NCI-H524 (cell line): ENCODE results near the gene TWIST2.

Experiments used
- DNase-seq, 2 experiments: peaks; one replicate each; lab custom pipeline; 2025; lab: John Stamatoyannopoulos, UW

The TWIST2 gene

DNA sequence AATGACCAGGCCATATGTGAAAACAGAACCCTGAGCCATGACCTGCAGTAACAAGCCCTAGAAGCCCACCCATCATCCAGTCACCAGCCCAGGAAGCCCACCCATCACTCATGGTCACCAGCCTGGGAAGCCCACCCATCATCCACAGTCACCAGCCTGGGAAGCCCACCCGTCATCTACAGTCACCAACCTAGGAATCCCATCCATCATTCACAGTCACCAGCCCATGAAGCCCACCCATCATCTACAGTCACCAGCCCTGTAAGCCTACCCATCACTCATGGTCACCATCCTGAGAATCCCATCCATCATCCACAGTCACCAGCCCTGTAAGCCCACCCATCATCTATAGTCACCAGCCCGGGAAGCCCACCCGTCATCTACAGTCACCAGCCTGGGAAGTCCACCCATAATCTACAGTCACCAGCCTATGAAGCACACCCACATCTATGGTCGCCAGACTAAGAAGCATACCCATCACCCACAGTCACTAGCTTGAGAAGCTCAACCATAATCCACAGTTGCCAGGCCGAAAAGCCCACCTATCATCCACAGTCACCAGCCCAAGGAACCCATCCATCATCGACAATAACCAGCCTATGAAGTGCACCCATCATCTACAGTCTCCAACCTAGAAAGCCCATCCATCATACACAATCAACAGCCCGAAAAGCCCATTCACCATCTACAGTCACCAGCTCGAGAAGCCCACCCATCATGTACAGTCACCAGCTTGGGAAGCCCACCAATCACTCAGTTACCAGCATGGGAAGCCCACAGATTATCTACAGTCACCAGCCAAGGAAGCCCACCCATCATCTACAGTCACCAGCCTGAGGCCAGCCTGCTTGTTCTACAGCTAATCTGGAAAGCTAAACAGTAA lies 91.9 kb downstream of the TWIST2 start:
- no peak for DNase-seq

DNA sequence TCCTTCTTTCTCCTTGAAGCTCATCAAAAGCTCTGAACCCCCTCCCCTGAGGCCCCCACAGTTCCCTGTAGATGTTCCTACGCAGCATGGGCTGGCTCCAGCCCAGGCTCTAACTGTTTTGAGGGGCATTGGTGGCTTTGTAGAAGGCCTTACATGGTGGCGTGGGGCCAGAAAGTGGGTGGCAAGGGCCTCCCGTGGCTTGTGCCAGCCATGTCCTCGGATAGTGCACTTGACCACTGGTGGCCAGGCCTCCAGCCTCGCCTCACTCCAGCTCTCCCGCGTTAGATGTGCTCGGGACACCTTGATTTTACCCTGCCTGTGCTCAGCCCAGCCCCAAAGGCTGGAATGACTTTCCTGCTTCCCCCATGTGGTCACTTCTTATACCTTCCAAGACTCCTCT lies 92.9 kb downstream of the TWIST2 start:
- DNase-seq, result no peak

DNA sequence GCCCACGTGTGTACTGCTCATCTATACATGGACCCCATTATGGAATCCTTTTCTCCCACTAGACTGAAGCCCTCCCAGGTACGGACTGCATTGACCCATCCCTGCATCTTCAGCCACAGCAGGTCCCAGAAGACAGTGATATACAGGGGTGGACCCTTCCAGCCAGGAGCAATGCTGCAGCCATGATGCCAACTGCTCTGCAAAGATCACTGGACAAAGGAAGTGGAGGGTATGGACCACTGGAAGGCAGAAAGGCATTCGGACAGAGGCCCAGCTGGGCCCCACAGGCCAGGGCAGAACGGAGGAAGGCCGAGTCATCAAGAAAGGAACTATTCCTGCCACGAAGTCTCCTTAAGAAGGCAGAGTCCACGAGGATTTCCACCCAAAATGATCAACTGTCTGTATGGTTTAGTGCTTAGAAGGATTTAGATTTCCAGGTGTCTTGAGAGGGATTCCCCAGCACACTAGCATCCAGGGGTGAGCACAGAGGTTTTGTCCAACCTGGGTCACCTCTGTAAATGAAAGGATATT lies 93.4 kb downstream of the TWIST2 start:
- DNase-seq, result no peak

DNA sequence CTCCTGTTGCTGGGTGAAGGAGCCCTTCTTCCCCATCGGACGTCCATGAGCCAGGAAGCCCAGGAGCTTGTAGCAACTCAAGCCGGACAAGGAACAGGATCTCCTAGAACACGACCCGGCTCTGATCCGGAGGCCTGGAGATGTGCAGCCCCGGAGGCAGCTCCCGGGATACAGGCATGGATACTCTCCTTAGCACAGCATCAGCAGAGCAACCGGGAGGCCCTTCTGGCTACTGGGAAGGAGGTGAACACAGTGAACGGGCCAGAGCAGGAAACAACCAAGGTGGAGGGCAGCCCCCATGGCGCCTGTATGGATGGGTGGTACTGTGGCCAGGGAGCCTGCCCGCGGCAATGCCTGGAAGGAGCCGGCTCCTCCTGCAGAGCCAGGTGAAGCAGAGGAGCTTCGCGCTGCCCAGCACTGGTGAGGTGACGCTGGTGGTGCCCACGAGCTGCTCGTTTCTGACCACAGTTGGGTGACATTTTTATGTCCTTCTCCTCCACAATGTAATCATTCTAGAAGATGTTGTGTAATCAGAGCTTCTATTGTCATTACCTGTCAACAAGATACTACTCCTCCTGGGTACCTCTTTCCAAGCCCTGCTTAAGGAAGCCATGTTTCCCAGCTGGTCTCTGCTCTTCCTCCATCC lies 94.3 kb downstream of the TWIST2 start:
- DNase-seq, result no peak

DNA sequence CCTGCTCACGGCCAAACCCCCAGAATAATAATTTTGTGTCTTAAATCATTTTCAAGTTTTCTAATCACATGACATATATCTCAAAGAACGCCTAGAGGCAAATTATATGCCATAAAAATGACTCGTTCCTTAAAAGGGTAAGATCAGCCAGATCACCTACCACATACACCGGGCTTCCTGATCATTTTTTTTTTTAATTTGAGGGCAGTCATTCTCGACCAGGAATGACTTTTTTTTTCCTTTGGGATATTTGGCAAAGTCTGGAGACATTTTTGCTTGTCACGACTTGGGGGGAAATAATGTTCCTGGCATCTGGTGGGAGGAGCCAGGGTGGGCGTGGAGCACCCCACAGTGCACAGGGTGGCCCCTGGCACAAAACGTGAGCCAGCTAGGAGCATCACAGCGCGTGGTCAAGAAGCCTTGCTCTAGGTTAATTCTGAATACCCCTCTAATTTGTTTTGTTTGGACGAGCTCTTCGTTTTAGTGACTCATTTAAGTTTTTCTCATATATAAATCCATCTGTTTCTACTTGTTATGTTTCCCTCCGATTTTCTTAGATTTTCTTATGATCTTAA lies 94.9 kb downstream of the TWIST2 start:
- no peak for DNase-seq

DNA sequence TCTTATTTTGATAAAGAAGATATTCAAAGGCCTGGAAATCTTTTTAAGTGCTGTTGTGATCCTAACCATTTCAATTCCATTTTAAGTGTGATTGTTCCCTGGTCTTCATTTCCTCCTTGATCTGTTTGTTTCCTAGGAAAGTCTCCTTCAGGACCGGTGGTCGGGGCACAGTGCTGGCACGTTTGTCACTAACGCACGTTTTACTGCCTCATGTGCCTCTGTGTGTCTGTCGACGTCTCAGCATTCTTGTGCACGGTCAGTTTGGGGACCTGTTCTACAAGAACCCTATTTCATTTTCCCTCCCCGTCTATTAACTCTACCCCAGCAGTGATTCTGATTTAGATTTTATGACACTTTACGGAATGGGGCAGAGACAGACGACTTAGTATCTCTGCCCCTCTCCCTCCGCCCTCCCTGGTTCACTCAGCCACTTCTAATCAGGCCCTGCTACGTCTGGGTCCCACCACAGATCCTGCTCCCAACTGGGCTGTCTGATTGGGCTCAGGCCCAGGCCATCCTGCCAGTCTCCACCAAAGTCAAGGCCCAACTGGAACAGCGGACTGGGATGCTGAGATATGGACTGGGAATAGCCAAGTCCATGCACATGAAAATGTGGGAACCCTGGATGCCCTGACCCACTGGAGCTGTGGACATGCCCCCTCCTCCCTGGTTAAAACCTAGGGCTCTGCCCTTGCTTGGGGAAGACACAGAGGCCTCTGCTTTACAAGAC lies 95.6 kb downstream of the TWIST2 start:
- DNase-seq, result no peak

DNA sequence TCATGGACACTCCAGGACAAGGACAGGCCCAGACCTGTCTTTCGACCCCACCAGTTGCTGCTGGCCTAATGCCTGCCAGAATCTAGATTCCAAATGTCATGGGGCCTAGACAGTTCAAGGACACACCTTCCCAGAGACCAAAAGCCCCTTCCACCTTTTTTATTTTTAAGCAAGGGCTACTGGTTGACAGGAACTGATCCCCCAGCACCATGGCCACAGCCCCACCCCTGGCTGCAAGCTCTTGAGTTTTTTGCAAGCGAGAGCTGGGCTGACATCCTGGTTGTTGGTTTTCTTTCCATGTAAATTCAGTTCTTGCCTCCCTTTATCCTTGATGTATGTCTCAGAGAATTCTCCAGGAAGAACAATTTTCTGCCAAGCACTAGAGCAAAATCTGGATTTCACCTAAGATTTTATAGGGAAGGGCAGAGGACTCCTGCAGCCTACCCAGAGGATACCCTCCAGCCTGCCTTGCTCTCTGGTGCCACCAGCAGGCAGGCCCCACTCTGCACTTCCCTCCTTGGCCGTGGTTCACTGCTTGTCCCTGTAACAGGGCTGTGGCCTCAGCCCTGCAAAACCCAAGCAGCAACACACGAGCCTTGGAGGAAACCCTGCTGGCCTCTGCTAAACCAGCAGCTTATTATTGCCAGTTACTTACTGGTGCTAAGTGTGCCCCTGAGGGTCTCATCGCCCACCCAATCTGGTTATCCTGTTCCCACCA lies 97.7 kb downstream of the TWIST2 start:
- peak in 1 of 2 experiments; percentile 33 for DNase-seq

DNA sequence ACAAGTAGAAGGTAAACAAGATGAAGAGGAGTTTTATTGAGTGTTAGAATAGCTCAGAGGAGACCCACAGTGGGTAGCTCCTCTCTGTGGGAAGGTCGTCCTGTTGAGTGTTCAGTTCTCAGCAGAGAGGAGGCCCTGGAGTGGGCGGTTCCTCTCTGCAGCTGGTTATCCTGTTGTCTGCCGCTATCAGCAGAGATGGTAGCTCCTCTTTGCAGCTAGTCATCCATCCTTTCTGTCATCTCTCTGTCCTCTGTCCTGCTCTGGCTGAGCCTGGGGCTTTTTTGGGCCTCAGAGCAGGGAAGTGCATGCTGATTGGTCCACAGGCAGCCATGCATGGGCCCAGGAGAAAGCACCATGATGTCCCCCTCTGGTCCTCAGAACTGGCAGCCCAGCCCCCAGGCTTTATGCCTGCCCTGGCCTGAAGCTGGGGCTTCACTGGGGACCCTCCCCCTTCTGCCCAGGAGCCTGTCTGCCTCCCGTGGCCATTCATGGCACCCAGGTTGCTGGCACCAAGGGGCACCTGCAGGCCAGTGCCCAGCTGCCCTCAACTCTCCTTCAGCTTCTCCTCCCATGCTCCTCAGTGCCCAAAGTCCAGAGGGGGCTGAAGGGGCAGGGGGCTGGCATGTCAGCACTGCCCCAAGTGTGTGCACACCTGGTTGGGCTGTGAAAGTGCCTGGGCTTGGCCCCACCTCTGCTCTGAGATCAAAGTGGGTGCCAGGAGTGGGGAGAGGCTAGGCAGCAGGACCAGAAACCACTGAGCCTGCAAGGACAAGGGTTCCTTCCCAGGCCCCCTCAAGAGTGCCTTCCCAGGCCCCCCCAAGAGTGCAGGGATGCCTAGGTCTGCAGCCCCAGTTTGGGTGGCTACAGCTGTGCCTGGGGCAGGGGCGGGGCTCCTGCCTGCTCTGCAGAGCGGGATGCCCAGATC lies 98.7 kb downstream of the TWIST2 start:
- DNase-seq, result no peak

DNA sequence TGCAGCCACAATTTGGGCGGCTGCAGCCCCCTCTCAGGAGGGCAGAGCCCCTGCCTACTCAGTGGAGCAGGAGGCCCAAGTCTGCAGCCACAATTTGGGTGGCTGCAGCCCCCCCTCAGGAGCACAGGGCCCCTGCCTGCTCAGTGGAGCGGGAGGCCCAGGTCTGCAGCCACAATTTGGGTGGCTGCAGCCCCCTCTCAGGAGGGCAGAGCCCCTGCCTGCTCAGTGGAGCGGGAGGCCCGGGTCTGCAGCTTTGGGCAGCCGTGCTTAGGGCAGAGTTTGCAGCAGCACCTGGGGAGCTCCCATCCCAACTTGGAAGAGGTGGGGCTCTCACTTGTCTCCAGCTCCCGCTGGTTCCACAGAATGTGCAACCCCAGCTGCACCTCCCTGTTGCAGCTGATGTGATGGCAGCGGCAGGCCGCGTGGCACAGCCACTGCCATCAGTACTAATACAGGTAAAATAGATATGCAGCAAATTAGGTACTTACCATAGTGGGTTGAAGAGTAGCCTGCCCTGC lies 99.4 kb downstream of the TWIST2 start:
- DNase-seq, result no peak

DNA sequence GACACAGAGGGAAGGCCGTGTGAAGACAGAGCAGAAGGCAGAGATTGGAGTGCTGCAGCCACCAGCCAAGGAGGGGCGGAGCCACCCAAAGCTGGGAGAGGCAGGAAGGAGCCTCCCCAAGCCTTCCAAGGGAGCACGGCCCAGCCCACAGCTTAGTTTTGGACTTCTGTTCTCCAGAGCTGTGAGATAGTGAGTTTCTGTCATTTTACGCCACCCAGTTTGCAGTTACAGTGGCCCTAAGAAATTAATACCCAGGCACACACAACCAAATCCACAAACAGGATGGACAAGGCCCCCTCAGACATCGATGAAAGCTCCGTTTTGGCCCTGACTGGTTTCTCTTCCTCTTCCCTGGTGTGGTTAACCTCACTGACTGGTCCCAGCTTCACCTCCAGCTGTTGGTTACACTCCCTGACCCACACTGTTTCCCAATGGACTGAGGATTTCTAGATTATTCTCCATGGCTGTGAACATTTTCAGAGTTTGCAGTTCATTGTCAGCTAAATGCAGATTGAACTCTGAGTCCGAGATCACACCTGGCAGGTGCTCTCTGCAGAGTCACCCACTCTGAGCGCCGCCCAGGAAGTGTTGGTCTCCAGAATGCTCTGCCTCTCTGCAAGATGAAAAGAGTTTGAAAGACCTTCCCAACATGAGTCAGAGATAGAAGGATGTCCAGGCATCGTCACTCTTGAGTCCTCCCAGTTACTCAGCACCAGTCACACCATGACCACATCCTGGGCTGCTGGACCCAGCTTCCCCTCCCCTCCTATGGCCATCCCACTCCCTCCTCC lies 100.2 kb downstream of the TWIST2 start:
- no peak for DNase-seq

DNA sequence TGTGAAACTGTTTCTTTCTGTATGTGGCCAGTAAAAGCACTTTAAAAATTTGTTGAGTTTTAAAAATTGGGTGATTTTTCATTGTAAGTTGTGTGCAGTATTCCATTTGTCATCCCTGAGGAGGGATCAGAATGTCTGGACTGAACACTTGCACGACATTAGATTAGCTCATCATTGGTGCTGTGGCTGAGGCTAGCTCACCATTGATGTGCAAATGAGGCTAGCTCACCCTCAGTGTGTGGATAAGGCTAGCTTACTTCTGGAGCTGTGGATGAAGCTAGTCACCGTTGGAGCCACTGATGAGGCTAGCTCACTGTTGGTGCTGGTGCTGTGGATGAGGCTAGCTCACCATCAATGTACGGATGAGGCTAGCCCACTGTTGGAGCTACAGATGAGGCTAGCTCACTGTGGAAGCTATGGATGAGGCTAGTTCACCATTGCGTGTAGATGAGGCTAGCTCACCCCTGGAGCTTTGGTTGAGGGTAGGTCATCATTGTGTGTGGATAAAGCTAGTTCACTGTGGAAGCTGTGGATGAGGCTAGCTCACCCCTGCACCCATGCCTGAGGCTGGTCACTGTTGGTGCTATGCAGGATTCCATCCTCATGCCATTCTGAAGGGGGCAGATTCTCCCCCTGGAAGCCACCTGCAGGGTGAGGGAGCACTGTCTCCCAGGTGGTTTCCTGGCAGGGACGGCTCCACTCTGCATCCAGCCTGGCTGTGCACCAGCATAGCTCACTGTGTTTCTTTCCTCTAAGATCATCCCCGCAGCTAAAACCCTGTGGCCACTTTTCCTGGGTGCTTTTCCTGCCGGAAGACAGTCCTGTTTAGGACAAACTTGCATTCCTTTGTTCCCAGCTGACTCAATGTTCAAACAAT lies 101.1 kb downstream of the TWIST2 start:
- no peak for DNase-seq

DNA sequence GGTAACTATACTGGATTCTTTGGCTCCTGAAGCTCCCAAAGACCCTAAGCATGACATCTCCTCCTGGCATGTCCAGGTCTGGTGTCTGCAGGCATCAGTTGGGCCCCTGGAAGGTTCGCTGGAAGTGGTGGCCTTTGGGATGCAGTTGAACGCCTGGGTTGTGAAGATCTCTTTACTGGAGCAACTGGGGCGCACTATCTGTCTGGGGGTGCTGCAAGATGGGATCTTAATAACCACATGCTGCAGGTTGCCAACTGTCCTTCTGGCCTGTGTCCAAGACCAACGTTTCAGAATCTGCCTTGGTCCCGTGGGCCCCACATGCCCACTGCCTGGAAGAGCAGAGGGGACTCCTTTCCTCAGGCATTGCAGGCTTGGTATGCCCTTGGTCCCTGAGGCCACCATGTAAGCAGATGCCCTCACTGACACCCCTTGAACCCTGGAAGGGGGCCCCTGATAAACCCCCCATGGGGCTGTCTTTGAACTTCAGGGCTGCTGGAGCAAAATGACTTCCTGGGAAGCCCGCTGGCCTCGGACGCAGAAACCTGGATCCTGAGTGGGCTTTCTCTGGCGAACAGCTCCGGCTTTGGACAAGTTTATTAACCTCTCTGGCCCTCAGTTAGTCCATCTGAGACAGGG lies 101.9 kb downstream of the TWIST2 start:
- no peak for DNase-seq

DNA sequence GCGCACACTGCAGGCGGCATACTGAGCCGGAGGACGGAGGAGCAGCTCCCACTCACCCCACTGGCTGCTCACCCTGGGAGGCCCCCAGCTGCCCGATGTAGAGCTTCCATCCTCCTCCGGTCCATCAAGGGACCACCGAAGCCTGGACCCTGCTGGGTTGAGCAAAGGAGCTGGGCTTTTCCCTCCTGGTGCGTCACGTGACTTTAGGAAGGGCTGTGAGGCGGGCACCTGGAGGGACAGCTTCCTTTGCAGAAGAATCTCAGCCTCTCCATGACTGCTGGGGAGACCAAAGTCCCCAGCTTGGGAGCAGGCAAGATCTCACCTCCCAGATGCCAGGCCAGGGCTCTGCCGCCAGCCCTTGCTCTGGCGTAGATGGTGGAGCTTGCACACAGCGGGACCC lies 102.7 kb downstream of the TWIST2 start:
- no peak for DNase-seq

DNA sequence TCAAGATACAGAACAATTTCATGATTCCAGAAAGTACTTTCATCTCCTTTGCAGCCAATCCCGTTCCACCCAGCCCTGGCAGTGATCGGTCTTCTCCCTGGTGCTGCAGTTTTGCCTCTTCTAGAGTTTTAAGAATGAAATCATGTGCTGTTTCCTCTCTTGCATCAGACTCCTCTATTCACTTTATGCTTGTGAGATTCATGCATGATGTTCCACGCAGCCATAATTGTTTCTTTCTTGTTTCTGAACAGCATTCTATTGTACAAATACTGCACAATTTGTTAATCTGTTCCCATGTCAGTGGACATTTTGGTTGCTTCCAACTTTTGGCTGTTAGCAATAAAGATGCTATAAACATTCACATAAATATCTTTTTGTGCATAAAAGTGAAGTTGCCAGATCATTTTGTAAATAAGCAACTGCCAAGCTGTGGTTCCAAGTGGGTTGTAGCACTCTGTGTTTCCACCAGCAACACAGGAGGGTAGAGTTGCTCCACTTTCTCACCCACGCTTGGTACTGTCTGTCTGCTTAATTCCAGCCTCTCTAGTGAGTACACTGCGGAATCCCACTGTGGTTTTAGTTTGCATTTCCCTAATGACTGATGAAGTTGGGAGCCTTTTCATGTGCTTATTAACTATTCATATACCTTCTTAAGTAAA lies 104.5 kb downstream of the TWIST2 start:
- DNase-seq, result no peak

DNA sequence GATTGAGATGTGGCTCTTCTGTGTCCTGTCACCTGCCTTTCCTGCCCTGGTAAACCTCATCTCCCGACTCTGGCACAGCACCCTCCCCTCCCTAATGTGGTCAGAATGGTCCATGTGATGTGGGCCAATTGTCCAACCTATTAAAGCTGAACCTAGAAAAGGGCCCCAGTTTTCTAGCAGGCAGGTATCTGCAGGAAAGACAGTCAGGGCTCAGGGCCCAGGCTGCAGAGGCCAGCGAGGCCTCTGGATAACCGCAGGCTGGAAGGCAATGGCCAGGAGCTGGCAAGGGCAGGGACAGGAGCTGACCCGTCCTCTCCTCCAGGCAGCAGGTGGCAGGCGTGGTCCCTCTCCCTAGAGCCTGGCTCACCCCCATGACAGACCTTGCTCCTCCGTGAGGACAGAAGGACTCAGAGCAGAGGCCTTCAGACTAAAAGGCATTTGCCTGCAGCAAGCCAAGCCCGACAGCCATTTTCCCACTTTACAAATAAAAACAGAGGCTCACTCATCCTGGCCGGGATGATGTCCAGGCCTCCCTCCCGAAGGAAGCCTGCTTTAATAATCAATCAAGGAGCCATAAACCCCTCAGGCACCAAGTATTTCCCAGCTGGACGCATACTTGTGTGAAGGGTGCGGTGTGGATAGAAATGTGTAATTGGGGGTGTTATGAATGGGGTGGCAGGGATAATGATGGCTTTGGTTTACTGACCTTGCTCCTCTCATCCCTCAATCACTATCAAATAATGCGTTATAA lies 107.1 kb downstream of the TWIST2 start:
- no peak for DNase-seq

DNA sequence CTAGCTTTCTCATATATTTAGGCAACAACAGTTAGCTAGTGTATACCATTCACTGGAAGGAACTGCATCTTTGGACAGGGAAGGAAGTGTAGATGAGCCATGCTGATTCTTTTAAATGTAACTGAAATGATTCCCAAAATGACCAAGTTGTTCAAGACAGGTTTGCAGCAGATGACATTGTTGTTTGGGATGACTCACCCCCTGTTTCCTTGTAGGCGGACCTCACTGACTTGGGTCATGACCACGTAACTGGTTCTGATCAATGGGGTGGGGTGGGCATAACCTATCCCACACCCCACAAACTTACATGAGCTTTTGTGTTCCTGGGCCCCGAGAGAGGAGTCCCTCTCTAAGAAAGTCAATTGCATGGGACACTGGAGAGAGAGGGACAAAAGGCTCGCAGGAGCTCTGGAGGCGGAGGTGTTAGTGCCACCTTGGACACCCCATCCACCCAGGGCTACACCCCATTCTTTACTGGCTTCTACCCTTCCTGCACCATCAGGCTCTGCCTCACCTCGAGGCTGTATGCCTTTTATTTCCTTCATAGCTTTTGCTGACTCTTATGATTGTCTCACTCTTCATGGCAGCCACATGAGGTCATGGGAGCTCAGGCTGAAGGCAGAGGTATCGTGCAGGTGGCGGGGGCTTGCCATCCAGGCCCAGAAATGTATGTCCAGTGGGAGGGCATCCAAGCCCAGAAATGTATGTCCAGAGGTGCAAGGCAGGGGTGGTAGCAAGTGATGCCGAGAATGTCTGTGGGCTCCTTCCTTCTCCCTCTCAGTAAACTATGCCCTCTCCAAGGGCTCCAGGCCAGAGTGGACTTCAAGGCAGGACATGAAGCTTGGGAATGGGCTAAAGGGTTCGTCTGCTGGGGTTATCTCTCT lies 108.0 kb downstream of the TWIST2 start:
- DNase-seq, result no peak
